Measurements from ENCODE around the gene PABPN1L.

GRCh38 chr16:88844419-88845036 lies 21.9 kb downstream of the PABPN1L start:
- TF ChIP-seq, protein P1, sequence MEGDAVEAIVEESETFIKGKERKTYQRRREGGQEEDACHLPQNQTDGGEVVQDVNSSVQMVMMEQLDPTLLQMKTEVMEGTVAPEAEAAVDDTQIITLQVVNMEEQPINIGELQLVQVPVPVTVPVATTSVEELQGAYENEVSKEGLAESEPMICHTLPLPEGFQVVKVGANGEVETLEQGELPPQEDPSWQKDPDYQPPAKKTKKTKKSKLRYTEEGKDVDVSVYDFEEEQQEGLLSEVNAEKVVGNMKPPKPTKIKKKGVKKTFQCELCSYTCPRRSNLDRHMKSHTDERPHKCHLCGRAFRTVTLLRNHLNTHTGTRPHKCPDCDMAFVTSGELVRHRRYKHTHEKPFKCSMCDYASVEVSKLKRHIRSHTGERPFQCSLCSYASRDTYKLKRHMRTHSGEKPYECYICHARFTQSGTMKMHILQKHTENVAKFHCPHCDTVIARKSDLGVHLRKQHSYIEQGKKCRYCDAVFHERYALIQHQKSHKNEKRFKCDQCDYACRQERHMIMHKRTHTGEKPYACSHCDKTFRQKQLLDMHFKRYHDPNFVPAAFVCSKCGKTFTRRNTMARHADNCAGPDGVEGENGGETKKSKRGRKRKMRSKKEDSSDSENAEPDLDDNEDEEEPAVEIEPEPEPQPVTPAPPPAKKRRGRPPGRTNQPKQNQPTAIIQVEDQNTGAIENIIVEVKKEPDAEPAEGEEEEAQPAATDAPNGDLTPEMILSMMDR (IDR thresholded peaks at IDR 0.05; ENCODE audit: insufficient read depth, low read depth, low read length): no peak
- TF ChIP-seq EZH2 (IDR thresholded peaks at IDR 0.05; ENCODE audit: insufficient read depth, low read length): no peak

Measured in astrocyte (in vitro differentiated cells and primary cell).